Loucy (cell line): ENCODE results near the gene OGFOD2.

ENCODE experiments used
- H2AFZ ChIP-seq: fragments of 200-600 bp; sonication (generic); 2 replicates; pipeline ENCODE4 v1.6.0; 2016; ENCODE audit warnings: antibody characterized with exemption, mild to moderate bottlenecking, low read length, moderate library complexity
- H3F3A ChIP-seq: fragments of 200-600 bp; 2 replicates; pipeline ENCODE4 v1.6.0; 2016; ENCODE audit warnings: antibody characterized with exemption, low read depth, mild to moderate bottlenecking
- H3K27me3 ChIP-seq: fragments of 200-600 bp; sonication (generic); 2 replicates; pipeline ENCODE4 v1.6.1; 2014; ENCODE audit warnings: low read length, mild to moderate bottlenecking; ENCODE audit not compliant: insufficient read depth, poor library complexity, severe bottlenecking
- H3K36me3 ChIP-seq: fragments of 200-600 bp; sonication (generic); 2 replicates; pipeline ENCODE4 v1.6.1; 2016; ENCODE audit warnings: low read length; ENCODE audit not compliant: insufficient read depth
- H3K4me1 ChIP-seq: fragments of 200-600 bp; sonication (generic); 2 replicates; pipeline ENCODE4 v1.5.1; 2014; ENCODE audit warnings: low read length, mild to moderate bottlenecking; ENCODE audit not compliant: insufficient read depth, poor library complexity, severe bottlenecking
- H3K4me2 ChIP-seq: fragments of 200-600 bp; sonication (generic); 2 replicates; pipeline ENCODE4 v1.6.0; 2014; ENCODE audit warnings: antibody characterized with exemption, low read length, low read depth, mild to moderate bottlenecking; ENCODE audit not compliant: poor library complexity, severe bottlenecking
- H3K4me3 ChIP-seq: fragments of 200-600 bp; sonication (generic); 2 replicates; pipeline ENCODE4 v1.5.1; 2014; ENCODE audit warnings: low read length, mild to moderate bottlenecking, mixed read lengths; ENCODE audit not compliant: poor library complexity, severe bottlenecking
- H3K79me2 ChIP-seq: fragments of 200-600 bp; sonication (generic); 2 replicates; pipeline ENCODE4 v1.6.1; 2014; ENCODE audit warnings: low read length; ENCODE audit not compliant: insufficient read depth
- H3K9ac ChIP-seq: fragments of 200-600 bp; sonication (generic); 2 replicates; pipeline ENCODE4 v1.6.0; 2014; ENCODE audit warnings: mild to moderate bottlenecking, low read depth, low read length, moderate library complexity; ENCODE audit not compliant: poor library complexity, severe bottlenecking
- H3K9me2 ChIP-seq: fragments of 200-600 bp; sonication (generic); replicated peaks from 2 replicates; pipeline ENCODE4 v1.6.1; 2016; ENCODE audit warnings: low read depth, low read length, mixed read lengths
- H3K9me3 ChIP-seq: fragments of 200-600 bp; sonication (generic); 2 replicates; pipeline ENCODE4 v1.6.1; 2014; ENCODE audit warnings: mild to moderate bottlenecking, antibody characterized with exemption, low read length, low read depth; ENCODE audit not compliant: insufficient read depth
- H4K20me1 ChIP-seq: fragments of 200-600 bp; sonication (generic); 2 replicates; pipeline ENCODE4 v1.6.0; 2014; ENCODE audit warnings: antibody characterized with exemption, low read length, mild to moderate bottlenecking; ENCODE audit not compliant: insufficient read depth, poor library complexity, severe bottlenecking
- CTCF ChIP-seq: fragments of 200-600 bp; sonication (generic); conservative IDR thresholded peaks from 2 replicates; pipeline ENCODE4 v1.5.1; 2014; ENCODE audit warnings: mild to moderate bottlenecking, antibody characterized with exemption, low read length
- EZH2phosphoT487 ChIP-seq: fragments of 200-600 bp; IDR thresholded peaks from 2 replicates; pipeline ENCODE4 v1.6.1; 2018; ENCODE audit warnings: antibody characterized with exemption, mild to moderate bottlenecking, moderate library complexity, borderline replicate concordance

OGFOD2 gene

GRCh38 chr12:123017753-123018152 is 42.7 kb downstream of the OGFOD2 start:
- no peaks in the 10 kb centered on the region for H3K4me1 ChIP-seq
- H3K36me3 ChIP-seq, result no peaks in the 10 kb centered on the region

GRCh38 chr12:123019841-123020138 is 44.7 kb downstream of the OGFOD2 start:
- no peak for TF ChIP-seq CTCF
- H3K9ac ChIP-seq, result no peak overlapping the region
- no peaks in the 10 kb centered on the region for H3K9me3 ChIP-seq
- H3K79me2 ChIP-seq, result no peaks in the 10 kb centered on the region
- H2AFZ ChIP-seq, result no peak overlapping the region
- H3K36me3 ChIP-seq, result no peaks in the 10 kb centered on the region
- no peaks in the 10 kb centered on the region for H4K20me1 ChIP-seq
- no peaks in the 10 kb centered on the region for H3F3A ChIP-seq
- H3K4me2 ChIP-seq, result no peak overlapping the region
- H3K4me3 ChIP-seq, result no peak overlapping the region
- H3K4me1 ChIP-seq, result no peaks in the 10 kb centered on the region
- H3K27me3 ChIP-seq, result no peaks in the 10 kb centered on the region
- H3K9me2 ChIP-seq, result no peaks in the 10 kb centered on the region

More at GRCh38 chr12:123017753-123018152, 42.7 kb downstream of the OGFOD2 start:
- no peak overlapping the region for H3K4me2 ChIP-seq
- TF ChIP-seq CTCF (no peak), EZH2phosphoT487 (no peak)
- no peak overlapping the region for H3K4me3 ChIP-seq
- H3F3A ChIP-seq, result no peaks in the 10 kb centered on the region
- H3K9ac ChIP-seq, result no peak overlapping the region
- H3K27me3 ChIP-seq, result no peaks in the 10 kb centered on the region
- H3K9me3 ChIP-seq, result no peaks in the 10 kb centered on the region
- H2AFZ ChIP-seq, result no peak overlapping the region
- no peaks in the 10 kb centered on the region for H3K9me2 ChIP-seq
- H3K79me2 ChIP-seq, result no peaks in the 10 kb centered on the region
- no peaks in the 10 kb centered on the region for H4K20me1 ChIP-seq

GRCh38 chr12:123021688-123022604 is 46.9 kb downstream of the OGFOD2 start:
- TF ChIP-seq CTCF (no peak), EZH2phosphoT487 (no peak)
- Histone ChIP-seq H3K9me3 (no peaks in the 10 kb centered on the region), H3K4me3 (no peak overlapping the region), H3K4me1 (no peaks in the 10 kb centered on the region), H2AFZ (no peak overlapping the region), H3K36me3 (no peaks in the 10 kb centered on the region), H3K79me2 (no peaks in the 10 kb centered on the region), H3F3A (no peaks in the 10 kb centered on the region), H4K20me1 (no peaks in the 10 kb centered on the region), H3K9me2 (no peaks in the 10 kb centered on the region), H3K4me2 (no peak overlapping the region), H3K9ac (no peak overlapping the region), H3K27me3 (no peaks in the 10 kb centered on the region)
